ENCODE results near the gene RETREG2.

The RETREG2 gene

DNA sequence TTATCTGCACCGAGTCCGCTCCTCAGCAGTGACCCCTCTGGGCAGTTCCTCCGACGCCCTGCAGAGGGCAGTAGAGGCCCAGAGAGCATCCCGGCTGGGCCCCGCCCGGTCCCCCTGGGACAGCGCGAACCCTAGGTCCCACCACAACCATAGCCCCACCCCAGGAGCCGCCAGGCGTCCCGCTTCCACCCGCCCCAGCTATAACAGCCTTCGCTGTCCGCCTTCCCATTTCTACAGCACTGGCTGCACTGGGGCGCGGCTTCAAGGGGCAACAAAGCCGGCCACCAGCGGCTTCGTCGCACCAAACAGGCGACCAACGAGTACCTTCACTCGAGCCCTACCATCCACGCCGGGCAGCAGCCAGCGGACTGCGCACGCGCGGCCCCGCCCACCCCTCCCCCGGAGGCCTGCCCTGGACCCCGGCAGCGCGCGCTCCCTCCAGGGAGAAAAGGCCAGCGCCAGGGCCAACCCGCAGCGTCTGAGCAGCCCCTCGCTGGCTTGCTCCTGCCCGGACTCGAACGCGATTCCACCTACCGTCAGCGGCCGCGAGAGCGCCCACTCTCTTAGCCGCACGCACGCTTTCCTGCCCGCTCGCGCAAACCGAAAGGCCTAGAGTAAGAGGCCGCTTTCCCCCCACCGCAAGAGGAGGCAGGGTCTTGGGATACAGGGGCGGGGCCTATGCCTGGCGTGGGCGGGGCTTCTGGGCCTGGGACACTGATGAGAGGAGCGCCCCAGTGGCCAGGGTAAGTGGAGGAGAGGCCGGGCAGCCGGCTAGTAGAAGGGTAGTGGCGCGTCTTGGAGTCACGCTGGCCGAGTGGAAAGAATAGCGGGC lies 17.7 kb upstream of the RETREG2 start, which contains the start of gene NHEJ1:
Gene NHEJ1 (minus strand): TSS at position 630 of the 832 bp plus-strand sequence. CDS start 2,453 bp downstream, outside the sequence.
- DNase-seq (ENCODE audit: low spot score in 2 of 2) (peak; percentile 93 to 98), ATAC-seq (peak; percentile 91)
- H3K4me3 Mint-ChIP-seq = peak within 1 kb of the TSS; percentile 83
- peak within 1 kb of the TSS; percentile 94 for H3K27ac Mint-ChIP-seq
- H3K9me3 Mint-ChIP-seq = no peaks in the 10 kb centered on the region
- peaks cover 26% of the 10 kb centered on the region for H3K36me3 Mint-ChIP-seq
- H3K4me1 Mint-ChIP-seq = peaks cover 23% of the 10 kb centered on the region

DNA sequence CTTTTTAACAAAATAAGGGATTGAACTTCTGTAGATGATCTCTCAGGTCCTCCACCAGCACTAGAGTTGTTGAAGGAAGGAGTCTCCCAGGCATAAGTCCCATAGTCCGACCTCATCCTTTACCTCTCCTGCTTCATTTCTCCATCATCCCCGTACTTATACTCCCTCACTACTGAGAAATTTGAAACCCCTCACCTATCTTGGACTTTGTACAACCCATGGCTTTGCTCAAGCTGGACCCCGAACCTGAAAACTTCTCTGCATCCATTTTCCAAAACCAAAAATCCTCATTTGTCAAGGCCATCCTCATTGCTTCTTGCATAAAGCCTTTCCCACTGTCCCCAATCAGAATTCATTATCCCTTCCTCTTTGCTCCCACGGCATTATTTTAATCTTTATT lies 17.0 kb upstream of the RETREG2 start:
- DNase-seq (ENCODE audit: low spot score in 2 of 2) (no peak), ATAC-seq (no peak)
- Mint-ChIP-seq H3K4me3 (peak overlapping the region; percentile 83), H3K27ac (peak overlapping the region; percentile 94), H3K9me3 (no peaks in the 10 kb centered on the region), H3K4me1 (peaks cover 23% of the 10 kb centered on the region), H3K36me3 (peaks cover 22% of the 10 kb centered on the region)

DNA sequence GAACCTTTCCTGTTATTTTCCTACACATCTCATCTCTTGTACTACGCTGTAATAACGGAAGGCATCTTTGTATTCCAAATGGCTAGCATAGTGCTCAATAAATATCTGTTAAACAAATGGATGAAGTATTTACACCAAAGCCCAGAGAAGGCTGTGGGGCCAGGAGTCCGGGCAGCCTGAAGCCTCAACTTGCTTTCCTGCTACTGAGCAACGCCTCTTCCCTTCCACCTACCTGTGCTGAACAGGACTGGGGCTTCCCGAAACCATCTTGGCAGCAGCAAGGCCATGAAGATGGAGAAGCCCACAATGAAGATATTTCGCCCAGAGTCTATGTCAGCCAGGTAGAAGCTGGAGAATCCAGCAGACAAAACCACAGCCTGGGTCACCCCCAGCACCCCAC lies 14.9 kb upstream of the RETREG2 start:
- H3K4me1 Mint-ChIP-seq = peaks cover 23% of the 10 kb centered on the region
- no peak for ATAC-seq
- H3K9me3 Mint-ChIP-seq = no peaks in the 10 kb centered on the region
- no peak overlapping the region for H3K27ac Mint-ChIP-seq
- no peak overlapping the region for H3K4me3 Mint-ChIP-seq
- no peak for DNase-seq (ENCODE audit: low spot score in 2 of 2)
- peaks cover 8% of the 10 kb centered on the region for H3K36me3 Mint-ChIP-seq

DNA sequence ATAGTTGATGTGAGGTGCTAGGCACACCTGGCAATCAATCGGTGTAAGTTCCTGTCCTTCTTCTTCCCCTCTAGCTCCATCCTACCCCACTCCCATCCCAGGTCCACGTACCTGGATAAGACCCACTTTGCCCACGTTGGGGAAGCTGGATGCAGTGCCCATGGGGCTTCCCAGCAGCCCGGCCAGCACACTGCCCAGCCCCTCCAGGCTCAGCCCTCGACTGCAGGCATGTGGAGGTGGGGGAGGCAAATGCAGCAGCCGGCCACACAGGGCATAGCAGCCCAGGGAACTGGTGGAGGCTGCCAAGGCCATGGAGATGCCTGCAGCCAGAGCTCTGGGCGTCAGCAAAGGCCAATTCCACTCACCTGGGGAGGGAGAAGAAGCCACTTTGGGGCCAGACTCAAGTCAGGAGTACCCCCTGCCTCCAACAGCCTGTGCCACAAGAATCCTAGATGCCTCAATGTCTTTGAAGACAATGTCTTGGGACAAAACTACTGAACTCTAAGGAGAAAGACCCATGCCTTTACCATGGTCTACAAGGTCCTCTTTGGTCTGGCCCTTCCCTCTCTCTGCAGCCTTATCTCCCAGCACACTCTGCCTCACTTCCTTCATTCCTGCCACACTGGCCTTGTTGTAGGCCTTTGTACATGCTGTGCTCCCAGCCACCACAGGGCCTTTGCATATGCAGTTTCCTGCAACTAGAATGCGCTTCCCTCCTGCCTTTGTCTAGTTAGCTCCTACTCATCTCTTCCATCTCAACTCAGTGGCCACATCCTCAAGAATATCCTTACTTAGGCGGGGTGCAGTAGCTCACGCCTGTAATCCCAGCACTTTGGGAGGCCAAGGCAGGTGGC lies 12.8 kb upstream of the RETREG2 start:
- H3K9me3 Mint-ChIP-seq = no peaks in the 10 kb centered on the region
- no peak overlapping the region for H3K4me3 Mint-ChIP-seq
- H3K27ac Mint-ChIP-seq = no peak overlapping the region
- H3K36me3 Mint-ChIP-seq = peaks cover 13% of the 10 kb centered on the region
- peaks cover 38% of the 10 kb centered on the region for H3K4me1 Mint-ChIP-seq
- no peak for DNase-seq (ENCODE audit: low spot score in 2 of 2)
- ATAC-seq = no peak

DNA sequence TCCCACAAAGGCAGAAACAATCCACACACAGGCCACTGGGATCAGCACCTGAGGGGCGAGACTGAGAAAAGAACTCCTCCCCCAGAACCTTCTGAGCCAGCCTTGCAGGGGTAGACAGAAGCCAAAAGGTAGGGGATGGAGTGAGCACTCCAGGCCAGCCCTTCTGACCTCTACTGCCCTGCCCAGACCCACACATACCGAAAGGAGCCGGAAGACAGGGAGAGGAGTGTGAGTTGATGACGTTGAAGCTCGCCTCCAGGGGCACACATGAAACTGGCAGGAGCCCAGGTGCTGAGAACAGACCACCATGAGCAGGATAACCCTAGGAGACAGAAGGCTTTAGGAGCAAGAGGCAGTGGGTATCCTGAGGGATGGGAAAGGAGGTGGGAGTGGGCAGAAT lies 10.1 kb upstream of the RETREG2 start:
- ATAC-seq (no peak), DNase-seq (ENCODE audit: low spot score in 2 of 2) (no peak)
- no peaks in the 10 kb centered on the region for H3K9me3 Mint-ChIP-seq
- H3K4me3 Mint-ChIP-seq = no peak overlapping the region
- H3K36me3 Mint-ChIP-seq = peaks cover 32% of the 10 kb centered on the region
- H3K4me1 Mint-ChIP-seq = peaks cover 33% of the 10 kb centered on the region
- peak overlapping the region; percentile 49 for H3K27ac Mint-ChIP-seq

DNA sequence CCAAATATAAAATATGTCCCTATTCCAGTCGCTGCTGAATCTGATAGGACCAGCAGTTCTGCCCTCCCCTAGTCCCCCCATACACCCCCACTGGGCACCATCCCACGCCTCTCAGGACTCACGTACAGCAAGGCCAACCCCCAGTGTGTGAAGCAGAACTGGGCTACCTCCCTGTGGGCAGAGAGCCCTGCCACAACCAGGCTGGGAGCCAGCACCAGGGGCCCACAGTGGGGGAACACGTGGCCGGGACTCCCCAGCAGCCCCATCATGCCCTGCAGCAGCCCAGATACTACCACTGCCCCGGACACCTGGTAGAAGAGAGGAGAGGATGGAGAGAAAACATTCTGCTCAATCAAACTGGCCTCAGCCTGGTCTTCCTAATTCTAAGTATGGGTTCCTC lies 9.5 kb upstream of the RETREG2 start:
- peak overlapping the region; percentile 49 for H3K27ac Mint-ChIP-seq
- H3K36me3 Mint-ChIP-seq = peaks cover 37% of the 10 kb centered on the region
- DNase-seq (ENCODE audit: low spot score in 2 of 2) (no peak), ATAC-seq (no peak)
- peaks cover 37% of the 10 kb centered on the region for H3K4me1 Mint-ChIP-seq
- no peak overlapping the region for H3K4me3 Mint-ChIP-seq
- H3K9me3 Mint-ChIP-seq = no peaks in the 10 kb centered on the region

DNA sequence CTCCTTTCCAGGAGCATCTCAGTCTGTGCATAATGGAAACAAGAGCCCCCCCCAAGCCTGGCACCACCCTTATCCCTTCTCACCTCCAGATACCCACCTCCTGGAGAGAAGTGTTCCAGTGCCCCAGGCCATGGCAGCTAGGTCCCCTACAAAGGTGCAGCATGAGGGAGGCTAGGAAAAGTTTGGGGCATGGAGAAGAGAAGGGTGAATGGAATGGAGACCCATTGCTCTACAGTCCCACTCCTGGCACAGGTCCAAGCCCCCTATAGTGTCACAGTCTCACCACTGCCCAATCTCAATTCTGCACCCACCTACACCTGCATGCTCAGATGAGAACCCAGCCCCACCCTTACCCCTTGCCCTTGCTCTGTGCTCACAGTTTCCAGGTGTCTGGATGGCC lies 9.1 kb upstream of the RETREG2 start:
- Mint-ChIP-seq H3K9me3 (no peaks in the 10 kb centered on the region), H3K27ac (peak overlapping the region; percentile 81), H3K4me3 (no peak overlapping the region), H3K36me3 (peaks cover 41% of the 10 kb centered on the region), H3K4me1 (peaks cover 40% of the 10 kb centered on the region)
- DNase-seq (ENCODE audit: low spot score in 2 of 2) = no peak
- no peak for ATAC-seq

DNA sequence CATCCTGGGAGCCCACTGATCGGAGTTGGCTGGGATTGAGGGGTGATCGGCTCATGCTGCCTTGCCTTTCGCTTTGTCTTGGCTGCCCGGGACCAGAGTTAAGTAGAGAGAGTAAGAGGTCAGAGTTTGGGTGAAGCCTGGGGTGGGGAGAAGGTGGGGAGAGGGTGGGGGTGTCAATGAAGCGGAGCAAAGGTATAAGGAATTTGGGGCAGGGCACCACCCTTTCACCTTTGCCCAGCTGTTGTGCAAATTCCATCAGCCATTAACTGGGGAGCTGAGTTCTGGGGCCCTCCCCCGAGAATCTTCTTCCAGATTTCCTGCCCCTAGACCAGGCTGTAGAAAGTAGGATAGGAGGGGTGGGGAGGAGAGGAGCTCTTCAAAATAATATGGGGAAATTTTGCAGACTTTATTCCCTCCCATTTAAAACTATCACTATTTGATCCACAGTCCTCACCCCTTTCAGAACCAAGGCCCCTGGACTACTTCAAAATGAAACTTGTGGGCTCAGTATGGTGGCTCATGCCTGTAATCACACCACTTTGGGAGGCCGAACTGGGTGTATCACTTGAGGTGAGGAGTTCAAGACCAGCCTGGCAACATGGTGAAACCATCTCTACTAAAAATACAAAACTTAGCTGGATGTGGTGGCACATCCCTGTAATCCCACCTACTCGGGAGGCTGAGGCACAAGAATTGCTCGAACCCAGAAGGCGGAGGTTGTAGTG lies 8.0 kb upstream of the RETREG2 start, which contains the start of gene SLC23A3:
Gene SLC23A3 (minus strand): TSS at position 100 of the 725 bp plus-strand sequence. CDS start 45 bp downstream, at position 55.
- Mint-ChIP-seq H3K9me3 (no peaks in the 10 kb centered on the region), H3K27ac (peak within 1 kb of the TSS; percentile 81), H3K36me3 (peaks cover 53% of the 10 kb centered on the region), H3K4me1 (peaks cover 50% of the 10 kb centered on the region), H3K4me3 (no peak within 1 kb of the TSS)
- no peak for DNase-seq (ENCODE audit: low spot score in 2 of 2)
- peak; percentile 73 for ATAC-seq

DNA sequence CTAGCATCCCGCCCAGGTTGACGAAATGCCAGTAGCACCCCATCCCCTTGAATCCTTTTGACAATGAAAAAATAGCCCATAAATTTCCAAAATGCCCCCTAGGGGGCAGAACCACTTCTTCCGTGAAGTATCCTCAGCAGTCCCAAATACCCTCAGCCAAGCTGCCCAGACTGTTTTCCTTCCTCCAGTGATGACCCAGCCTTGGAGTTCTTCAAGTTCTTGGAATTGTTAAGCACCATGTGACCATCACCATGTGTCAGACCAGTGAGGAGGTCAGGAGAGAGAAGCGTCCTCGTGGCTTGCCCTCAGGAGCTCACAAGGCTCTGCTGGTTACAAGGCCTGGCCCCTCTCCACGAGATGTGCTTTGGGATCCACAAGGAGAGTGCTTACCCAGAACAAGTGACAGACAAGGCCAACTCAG lies 6.8 kb upstream of the RETREG2 start:
- no peaks in the 10 kb centered on the region for H3K9me3 Mint-ChIP-seq
- peaks cover 57% of the 10 kb centered on the region for H3K4me1 Mint-ChIP-seq
- peaks cover 64% of the 10 kb centered on the region for H3K36me3 Mint-ChIP-seq
- peak overlapping the region; percentile 81 for H3K27ac Mint-ChIP-seq
- H3K4me3 Mint-ChIP-seq = no peak overlapping the region
- no peak for ATAC-seq
- DNase-seq (ENCODE audit: low spot score in 2 of 2) = peak in 1 of 2 donors; percentile 64

DNA sequence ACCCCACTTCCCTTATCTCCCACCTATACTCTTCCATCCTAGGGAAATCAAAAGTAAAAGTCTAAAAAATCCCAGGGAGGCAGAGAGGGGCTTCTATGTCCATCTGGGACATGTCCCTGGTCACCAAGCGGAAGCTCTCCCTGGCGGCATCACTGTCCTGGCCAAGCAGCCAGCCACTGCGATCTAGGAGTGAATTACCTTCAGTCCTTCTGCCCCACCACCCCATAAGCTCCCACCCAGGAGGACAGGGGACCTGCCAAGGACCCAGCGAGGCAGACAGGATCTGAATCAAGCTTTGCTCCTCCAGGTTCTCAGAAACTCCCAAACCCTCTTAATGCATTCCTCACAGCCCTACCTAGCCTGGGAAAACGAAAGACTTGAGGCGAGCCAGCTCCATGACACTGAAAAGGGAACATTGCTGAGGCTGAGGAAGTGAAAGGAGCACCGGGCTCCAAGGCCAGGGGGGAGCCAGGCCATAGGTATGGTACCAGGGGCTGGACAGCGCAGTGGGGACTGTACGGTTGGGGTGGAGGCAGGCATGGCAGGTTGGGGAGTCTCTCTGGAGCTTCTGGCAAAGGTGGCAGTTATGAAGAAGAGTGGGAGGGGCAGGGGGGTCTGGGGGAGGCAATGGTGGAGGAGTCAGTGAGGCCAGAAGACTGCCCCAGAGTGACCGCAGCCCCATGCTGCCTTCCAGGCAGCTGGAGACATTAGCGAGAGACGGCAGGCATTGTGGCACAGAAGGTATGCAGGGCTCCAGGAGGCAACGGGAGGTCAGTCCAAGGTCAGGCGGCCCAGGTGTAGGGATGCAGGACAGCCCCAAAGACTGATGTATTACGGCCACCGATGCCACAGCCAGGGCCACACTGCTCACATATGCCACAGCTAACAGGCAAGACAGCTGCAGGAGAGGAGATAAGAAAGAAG lies 5.6 kb upstream of the RETREG2 start:
- peaks cover 63% of the 10 kb centered on the region for H3K4me1 Mint-ChIP-seq
- peaks cover 71% of the 10 kb centered on the region for H3K36me3 Mint-ChIP-seq
- no peak overlapping the region for H3K4me3 Mint-ChIP-seq

DNA sequence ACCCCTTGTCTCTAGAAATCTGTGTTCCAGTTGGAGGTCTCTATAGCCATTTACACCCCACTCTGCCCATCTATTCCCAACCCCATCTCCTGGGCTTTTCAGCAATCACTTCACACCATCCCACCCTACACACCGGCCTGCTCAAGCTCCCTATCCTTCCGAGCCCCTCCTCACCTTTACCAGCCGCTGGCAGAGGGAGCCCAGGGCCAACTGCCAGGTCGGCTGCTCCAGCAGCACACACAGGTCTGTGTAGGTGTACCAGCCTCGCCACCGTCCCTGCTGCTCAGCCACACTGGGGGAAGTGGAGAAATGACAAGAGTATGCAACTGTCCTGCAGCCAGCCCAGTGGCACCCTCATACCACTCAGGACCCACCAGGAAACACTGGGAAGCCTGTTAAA lies 4.9 kb upstream of the RETREG2 start:
- Mint-ChIP-seq H3K9me3 (no peaks in the 10 kb centered on the region), H3K4me1 (peaks cover 65% of the 10 kb centered on the region), H3K4me3 (no peak overlapping the region), H3K36me3 (peaks cover 76% of the 10 kb centered on the region), H3K27ac (peak overlapping the region; percentile 81)
- ATAC-seq (no peak), DNase-seq (ENCODE audit: low spot score in 2 of 2) (no peak)

More for the DNA sequence above, 5.6 kb upstream of the RETREG2 start:
- ATAC-seq (no peak), DNase-seq (ENCODE audit: low spot score in 2 of 2) (no peak)
- Mint-ChIP-seq H3K9me3 (no peaks in the 10 kb centered on the region), H3K27ac (peak overlapping the region; percentile 81)

DNA sequence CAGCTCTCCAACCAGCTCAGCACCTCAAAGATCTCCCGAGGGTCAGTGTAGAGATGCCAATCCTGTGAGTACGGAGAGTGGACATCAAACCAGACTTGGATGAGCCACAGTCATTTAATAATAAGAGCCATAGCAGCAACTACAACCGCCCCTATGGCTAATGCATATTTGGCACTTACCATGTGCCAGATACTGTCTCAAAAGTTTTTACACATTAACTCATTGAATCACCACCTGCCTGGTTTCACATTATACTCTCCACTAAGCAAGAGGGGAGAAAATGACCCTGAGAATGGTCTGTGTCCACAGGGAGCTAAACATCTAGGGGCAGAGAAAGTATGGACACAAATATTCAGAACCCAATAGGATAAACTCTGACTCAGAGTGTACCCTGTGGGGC lies 3.9 kb upstream of the RETREG2 start:
- ATAC-seq (no peak), DNase-seq (ENCODE audit: low spot score in 2 of 2) (no peak)
- H3K4me3 Mint-ChIP-seq = peak overlapping the region; percentile 96
- H3K36me3 Mint-ChIP-seq = peaks cover 84% of the 10 kb centered on the region
- H3K4me1 Mint-ChIP-seq = peaks cover 61% of the 10 kb centered on the region
- peak overlapping the region; percentile 85 for H3K27ac Mint-ChIP-seq
- no peaks in the 10 kb centered on the region for H3K9me3 Mint-ChIP-seq

DNA sequence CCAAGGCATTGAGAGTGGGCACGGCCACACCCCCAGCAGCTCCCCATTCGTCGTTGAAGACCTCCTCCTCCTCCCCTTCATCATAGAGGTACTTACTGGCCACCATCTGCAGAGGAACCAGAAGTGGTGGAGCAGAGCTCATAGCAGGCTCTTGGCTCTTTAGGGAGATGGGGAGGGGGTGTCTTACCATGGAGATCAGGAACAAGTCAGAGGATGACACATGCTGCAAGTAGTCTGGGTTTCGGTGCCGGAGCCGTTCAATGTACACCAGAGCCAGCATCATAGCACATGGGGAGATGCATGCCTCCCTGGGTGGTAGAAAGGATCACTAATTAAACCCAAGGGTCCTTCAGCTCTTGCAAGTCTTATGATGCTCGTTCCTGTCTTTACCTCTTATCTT lies 3.3 kb upstream of the RETREG2 start:
- Mint-ChIP-seq H3K4me3 (peak overlapping the region; percentile 96), H3K4me1 (peaks cover 59% of the 10 kb centered on the region), H3K27ac (peak overlapping the region; percentile 85), H3K36me3 (peaks cover 87% of the 10 kb centered on the region), H3K9me3 (no peaks in the 10 kb centered on the region)
- ATAC-seq (no peak), DNase-seq (ENCODE audit: low spot score in 2 of 2) (no peak)

DNA sequence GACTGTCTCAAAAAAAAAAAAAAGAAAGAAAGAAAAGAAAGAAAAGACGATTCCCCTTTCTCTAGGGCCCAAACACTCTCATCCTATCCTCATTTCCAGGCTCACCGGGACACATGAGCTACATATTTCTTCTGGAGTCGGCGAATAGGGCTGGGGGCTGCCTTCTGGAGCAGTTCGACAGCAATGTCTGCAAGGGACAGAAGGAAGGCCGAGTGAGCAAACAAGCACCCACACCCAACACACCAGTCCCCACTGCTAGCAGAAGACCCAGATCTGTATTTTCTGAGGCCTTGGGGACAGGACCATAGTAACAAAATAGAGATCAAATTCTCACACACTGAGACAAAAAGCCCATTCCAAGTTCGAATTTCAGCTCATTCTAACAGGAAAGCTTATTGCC lies 2.6 kb upstream of the RETREG2 start:
- peak overlapping the region; percentile 96 for H3K4me3 Mint-ChIP-seq
- peak overlapping the region; percentile 99 for H3K27ac Mint-ChIP-seq
- H3K9me3 Mint-ChIP-seq = no peaks in the 10 kb centered on the region
- no peak for ATAC-seq
- DNase-seq (ENCODE audit: low spot score in 2 of 2) = no peak
- peaks cover 87% of the 10 kb centered on the region for H3K36me3 Mint-ChIP-seq
- H3K4me1 Mint-ChIP-seq = peaks cover 54% of the 10 kb centered on the region

Measured in stimulated activated effector memory CD8-positive, alpha-beta T cell treated with anti-CD3 and anti-CD28 coated beads, Interleukin-12 subunit alpha, Interleukin-12 subunit beta, amount 100 ng/mL, for 72 hours (primary cell).